GM12864 (cell line): ENCODE data around the gene PNPLA2.

Experiments
- DNase-seq: peaks from one replicate; pipeline ENCODE4 v3.0.0-alpha.2; 2011; ENCODE audit warnings: low read depth
- H3K4me3 ChIP-seq: 2 replicates; pipeline ENCODE4 v1.5.1; 2011; ENCODE audit warnings: mild to moderate bottlenecking, low read depth, low read length, control low read depth
- CTCF ChIP-seq: IDR thresholded peaks from 2 replicates; pipeline ENCODE4 v1.5.1; 2011; ENCODE audit warnings: low read depth, mild to moderate bottlenecking, moderate library complexity, low read length, control low read depth, inconsistent platforms; ENCODE audit errors: missing control alignments

Gene PNPLA2

DNA sequence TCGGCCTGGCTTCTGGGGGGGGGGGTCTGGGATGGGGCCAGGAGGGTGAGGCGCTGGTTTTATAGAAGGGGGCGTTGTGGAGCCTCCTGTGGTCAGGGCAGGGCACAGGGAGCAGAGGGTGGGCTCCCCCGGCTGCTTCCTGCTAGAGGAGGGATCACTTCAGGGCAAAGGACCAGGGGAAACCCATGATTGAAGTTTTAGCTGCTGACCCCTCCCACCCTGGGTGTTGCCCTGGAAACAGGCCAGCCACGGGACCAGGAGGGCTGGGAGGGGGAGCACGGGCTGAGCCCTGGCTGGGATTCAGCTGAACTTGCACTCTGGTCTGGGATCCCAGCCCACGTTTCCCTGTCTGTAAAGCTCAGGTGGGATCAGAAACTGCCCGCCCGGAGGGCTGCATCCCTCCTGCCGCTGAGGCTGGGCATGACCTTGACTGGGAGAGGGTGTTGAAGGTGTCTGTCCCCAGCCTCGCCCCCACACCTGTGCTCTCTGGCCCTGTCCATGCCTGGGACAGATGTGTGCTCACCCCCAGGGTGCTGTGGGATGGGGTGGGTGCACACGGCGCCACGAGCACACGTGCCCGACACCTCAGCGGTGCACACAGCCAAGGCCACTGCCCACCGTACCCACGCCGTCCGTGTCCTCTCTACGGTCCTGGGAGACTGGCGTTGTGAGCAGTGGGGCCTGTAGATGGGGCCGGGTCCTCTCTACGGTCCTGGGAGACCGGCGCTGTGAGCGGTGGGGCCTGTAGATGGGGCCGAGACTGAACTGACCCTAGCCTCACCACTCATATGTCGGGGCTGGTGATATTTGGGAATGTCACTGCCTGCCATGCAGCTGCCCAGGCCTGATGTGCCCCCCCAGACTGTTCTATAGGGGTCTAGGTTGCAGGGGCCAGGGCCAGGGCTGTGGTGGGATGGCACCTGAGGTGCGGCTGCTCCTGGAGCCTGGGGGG lies 26.3 kb downstream of the PNPLA2 start:
- no peak overlapping the region for H3K4me3 ChIP-seq
- no peak for DNase-seq

GRCh38 chr11:845872-846495 lies 27.3 kb downstream of the PNPLA2 start:
- TF ChIP-seq CTCF = no peak
- H3K4me3 ChIP-seq = no peak overlapping the region
- DNase-seq = no peak

More for the DNA sequence above, 26.3 kb downstream of the PNPLA2 start:
- no peak for TF ChIP-seq CTCF

GRCh38 chr11:846496-847098 lies 27.9 kb downstream of the PNPLA2 start:
- TF ChIP-seq CTCF = no peak
- H3K4me3 ChIP-seq = no peak overlapping the region
- DNase-seq = no peak

GRCh38 chr11:847876-848275 lies 29.2 kb downstream of the PNPLA2 start:
- H3K4me3 ChIP-seq = no peak overlapping the region
- TF ChIP-seq CTCF = no peak

DNA sequence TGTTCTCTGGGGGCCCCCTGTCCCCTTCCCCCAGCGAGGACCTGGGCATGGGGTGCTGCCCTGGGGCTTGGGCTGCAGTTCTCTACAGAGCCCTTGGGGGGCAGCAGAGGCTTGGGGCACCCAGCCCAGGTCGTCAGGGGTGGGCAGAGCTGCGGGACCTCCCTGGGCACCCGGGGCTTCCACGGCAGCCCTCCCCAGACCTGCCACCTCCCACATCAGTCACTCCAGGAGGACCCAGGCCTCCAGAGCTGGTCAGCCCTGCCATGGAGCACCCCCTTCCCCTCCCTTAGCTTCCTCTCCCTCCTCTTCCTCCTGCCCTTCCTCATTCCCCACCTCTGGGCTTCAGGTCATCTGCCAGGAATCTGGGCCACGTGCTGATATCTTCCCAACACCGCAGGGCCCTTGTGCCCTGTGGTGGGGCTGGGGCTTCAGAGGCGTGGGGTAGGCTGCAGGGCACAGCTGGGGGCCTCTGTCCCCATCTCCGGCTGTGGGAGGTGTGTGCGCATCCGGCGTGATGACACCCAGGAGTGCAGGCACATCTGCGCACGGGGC lies 29.7 kb downstream of the PNPLA2 start:
- no peak for DNase-seq
- H3K4me3 ChIP-seq = no peak overlapping the region
- TF ChIP-seq CTCF = peak; percentile 96

More at GRCh38 chr11:847876-848275, 29.2 kb downstream of the PNPLA2 start:
- no peak for DNase-seq

DNA sequence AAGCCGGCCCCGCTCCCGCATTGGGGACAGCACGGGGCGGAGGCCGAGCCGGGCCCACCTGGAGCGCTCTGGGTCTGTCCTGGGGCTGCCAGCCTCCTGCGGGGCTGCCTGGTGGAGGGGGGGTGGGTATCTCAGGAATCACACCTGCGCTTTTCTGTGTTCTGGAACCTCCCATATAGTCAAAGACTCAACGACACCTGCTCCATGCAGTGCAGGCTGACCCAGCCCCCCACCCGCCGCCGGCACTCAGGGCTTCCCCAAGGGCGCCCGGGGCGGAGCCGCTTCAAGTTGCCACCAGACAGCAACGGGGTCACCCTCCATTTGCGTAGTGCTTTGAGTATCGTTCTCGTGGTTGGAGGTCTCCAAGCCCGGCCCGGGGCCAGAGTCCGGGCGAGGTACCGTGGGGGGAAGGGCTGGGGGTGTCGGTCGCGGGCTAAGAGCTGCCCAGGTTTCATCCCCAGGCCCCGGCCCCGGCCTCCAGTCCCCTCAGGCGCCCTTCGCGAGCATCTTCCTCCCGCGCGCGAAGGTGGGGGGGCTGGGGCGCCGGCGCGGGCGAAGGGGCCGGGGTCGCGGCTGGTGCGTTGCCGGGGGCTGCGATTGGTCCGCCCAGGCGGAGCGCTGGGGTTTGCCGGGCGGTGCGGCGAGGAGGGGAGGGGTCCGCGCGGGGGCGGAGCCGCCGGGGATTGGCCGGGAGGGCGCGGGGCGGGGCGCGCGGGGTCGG lies 30.6 kb downstream of the PNPLA2 start:
- no peak for TF ChIP-seq CTCF
- DNase-seq = no peak
- peak overlapping the region; percentile 21 for H3K4me3 ChIP-seq
